GM21786 (cell line): ENCODE results near the gene AKAP13.

Experiments used
- ATAC-seq: cut with Tn5 transposase; IDR thresholded peaks from one replicate; pipeline ENCODE4 v1.9.1; 2021; ENCODE audit not compliant: unreplicated experiment

Gene AKAP13

DNA sequence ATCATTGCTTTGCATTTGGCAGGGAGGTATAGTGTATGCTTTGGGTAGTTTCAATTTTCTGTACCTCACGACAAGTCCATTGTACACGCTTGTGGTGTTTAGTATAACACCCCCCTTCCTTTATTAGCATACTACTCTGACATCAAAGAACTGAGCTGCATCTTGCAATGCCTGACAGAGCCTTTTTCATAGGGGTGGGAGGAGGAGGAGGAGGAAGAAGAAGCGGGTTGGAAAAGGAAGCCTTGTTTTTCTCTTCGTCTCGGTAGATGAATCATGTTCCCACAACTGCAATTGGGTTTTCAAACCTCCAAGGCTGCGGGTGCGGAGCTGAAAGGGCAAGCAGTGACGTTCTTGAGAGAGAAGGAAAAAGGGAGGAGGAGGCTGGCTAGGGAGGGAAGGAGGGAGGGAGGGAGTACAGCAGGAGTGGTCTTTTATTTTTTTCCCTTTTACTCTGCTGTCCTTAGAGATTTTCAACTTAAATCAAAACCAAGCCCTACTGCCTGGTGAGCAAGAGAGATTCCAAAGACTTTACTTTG lies 238.6 kb downstream of the AKAP13 start:
- peak; percentile 67 for ATAC-seq

GRCh38 chr15:85619992-85620689 lies 239.7 kb downstream of the AKAP13 start:
- ATAC-seq = no peak

- ATAC-seq = no peak
These were observed 240.3 kb downstream of the AKAP13 start for GRCh38 chr15:85620690-85621049.

DNA sequence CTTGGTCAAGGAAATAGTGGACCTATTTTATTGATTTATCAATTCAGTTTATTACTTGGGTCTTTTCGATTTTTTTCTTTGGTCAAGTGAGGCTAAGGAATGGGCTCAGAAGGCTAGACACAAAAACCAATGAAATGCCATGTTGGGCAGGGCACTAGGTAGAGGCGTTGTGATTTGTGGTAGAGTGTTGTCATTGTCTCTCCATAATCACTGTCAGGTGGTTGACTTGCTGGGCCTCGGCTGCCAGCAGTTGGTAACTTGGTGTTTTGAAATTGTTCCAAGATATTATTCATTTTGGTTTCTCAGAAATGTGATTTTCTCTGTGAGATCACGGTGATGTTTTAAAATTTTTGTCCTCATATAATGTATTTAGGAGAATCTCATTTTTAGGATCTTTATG lies 240.7 kb downstream of the AKAP13 start:
- ATAC-seq = no peak

- ATAC-seq = no peak
These were observed 241.9 kb downstream of the AKAP13 start for GRCh38 chr15:85622221-85622831.

GRCh38 chr15:85623315-85624049 lies 243.1 kb downstream of the AKAP13 start:
- no peak for ATAC-seq

DNA sequence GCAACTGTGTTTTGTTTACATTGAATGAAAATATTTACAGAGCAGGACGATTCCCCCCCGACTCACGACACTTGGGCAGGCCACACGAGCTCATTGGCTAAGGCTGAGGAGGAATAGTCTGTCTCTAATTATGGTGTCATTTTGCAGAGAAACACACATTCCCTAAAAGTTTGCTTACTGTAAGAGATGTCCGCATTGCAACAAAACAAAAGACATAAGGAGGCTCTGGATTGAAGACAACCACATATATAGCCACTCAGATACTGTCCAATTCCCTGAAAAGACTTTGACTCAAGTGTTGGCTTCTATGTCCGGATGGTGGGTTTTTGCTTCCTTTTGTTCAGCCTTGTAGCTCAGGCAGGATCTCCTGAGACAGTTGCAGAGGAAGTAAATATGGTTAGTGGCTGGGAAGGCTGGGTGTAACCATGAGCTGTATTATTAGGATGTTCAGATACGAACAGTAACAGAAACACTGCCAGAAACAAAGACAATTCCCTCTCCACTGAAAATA lies 243.9 kb downstream of the AKAP13 start:
- ATAC-seq = no peak

GRCh38 chr15:85625166-85625830 lies 244.9 kb downstream of the AKAP13 start:
- ATAC-seq = no peak

- peak; percentile 74 for ATAC-seq
These were observed 245.5 kb downstream of the AKAP13 start for GRCh38 chr15:85625856-85626255.

DNA sequence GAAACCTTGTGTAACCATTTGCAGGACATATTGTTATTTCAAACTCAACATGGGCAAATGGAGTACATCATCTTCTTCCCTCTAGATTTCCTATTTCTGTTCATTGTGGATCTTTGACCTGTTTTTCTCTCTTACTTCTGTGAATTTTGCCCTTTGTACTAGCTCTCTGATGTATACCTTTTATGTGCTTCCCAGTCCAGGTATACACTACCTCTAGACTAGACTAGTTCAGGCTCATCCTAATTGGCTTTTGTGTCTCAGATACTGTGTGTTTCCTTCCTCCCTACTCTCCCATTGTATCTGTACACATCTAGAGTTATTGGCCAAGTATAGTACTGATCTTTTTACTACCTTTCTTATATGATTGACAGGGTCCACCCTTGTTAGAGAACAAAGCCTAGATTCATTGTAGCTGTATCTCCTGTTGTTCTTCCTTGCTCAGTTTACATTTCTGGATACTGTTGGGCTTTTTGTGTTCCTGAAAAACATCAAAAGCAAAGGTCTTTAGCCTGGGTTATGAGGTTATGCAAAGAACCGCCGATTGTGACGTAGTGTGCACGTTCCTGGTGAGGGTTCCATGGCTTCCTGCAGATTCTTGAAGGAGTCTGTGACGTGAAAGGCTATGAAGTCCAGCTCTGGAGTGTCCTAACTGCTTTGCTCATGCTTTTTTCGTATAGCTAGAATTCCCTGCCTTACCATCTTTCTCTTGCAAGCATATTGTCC lies 247.0 kb downstream of the AKAP13 start:
- ATAC-seq = no peak

DNA sequence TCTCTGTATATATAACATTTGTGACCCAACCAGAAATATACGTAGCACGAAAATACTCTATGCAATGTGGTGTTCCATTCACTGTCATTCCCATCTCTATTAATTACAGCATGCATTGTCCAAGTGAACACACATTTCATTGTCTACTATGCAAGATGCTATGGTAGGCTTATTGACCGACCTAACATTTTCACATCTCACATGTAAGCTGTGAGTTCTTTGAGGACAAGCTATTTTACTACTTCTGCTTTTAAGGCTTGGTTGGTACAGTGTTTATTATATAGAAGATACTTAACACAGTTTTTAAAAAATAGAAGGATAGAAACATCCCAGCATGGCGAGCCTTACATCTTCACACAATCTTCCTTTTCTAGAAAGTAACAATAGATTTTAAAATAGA lies 249.9 kb downstream of the AKAP13 start:
- ATAC-seq = no peak

- no peak for ATAC-seq
These were observed 250.6 kb downstream of the AKAP13 start for GRCh38 chr15:85631018-85631417.

GRCh38 chr15:85632014-85632413 lies 251.6 kb downstream of the AKAP13 start:
- ATAC-seq = no peak

GRCh38 chr15:85633859-85634258 lies 253.5 kb downstream of the AKAP13 start:
- ATAC-seq = no peak

GRCh38 chr15:85636351-85636750 lies 255.9 kb downstream of the AKAP13 start:
- no peak for ATAC-seq

- ATAC-seq = peak; percentile 69
These were observed 259.5 kb downstream of the AKAP13 start for GRCh38 chr15:85639752-85640381.

DNA sequence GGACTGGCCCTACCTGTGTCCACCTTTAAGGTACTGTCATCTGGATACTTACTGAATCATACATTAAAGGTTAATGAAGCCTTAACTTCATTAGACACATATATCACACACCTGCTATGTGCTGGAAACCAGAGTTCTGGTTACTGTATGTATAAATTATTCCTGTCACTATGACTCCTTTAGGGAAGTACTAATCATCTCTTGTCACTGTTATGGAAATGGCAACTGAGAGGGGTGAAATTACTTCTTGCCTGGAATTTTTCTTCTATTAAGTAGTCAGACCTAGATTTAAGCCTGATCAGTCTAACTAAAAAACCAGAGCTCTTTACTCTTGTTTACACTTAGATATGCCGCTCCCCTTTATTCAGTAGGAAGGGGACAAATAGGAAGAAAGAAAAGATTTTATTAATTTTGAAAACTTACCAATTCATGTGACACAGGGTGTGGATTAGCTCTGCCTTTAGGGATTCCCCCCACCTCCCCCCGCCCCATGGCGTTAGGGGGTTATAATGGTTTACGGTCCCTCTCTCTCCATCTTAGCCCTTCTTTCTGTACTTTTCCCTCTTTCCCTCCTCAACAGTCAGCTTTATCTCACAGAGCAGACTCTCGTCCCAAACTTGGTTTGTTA lies 261.8 kb downstream of the AKAP13 start:
- no peak for ATAC-seq

DNA sequence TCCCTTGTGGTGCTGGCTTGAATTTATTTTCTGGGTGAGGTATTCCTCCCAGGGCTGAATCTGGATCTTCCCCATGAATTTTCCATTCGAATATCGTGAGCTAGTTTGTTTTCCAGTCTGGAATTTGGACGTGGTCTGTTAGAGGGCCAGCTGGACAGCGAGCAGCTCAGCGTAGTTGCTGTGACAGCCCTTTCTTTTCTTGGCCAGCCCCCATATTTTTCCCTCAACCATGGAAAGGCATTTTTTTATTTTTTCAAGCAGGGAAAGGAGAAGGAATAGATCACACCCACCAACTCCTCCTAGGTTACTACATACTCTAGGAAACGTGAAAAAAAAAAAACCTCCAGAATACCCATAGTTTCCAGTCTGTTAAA lies 262.3 kb downstream of the AKAP13 start:
- ATAC-seq = no peak

DNA sequence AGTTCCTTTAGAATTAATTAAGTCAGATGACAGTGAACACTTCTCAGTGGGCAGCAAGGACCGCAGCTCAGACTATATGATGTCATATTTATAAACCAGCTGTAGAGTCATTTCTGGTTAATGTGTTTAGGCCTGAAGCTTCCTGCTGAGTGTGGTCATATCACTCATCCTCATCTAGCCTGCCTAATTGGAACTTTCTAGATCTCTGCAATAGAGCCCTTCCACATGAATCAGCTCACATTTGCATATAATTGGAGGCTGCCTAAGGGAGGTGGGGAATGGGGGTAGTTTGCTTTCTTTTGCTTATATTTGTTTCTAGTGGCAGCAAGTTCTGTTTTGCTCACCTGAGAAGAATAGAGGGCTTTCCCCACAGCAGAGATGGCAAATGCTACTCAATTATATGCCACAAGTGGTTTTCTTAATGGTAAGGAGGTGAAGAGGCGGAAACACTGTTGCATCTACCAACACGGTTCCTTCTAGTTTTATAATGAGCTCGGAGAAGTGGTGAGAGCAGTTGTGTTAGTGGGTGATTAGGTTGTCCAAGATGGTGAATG lies 266.2 kb downstream of the AKAP13 start:
- ATAC-seq = peak; percentile 85
